IPS-NIHi7 (cell line): ENCODE data around the gene PSMG1.
"Not testable (repeated sequence)": the region's sequence is repeated elsewhere in the genome, so short reads cannot be mapped to it uniquely, and the experiment has no call there.

Source experiments
- DNase-seq: peaks from one replicate; pipeline ENCODE4 v3.0.0; 2012; ENCODE audit warnings: mixed read lengths; ENCODE audit errors: extremely low spot score

PSMG1 gene, protein sequence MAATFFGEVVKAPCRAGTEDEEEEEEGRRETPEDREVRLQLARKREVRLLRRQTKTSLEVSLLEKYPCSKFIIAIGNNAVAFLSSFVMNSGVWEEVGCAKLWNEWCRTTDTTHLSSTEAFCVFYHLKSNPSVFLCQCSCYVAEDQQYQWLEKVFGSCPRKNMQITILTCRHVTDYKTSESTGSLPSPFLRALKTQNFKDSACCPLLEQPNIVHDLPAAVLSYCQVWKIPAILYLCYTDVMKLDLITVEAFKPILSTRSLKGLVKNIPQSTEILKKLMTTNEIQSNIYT

GRCh38 chr21:39183272-39184049, at the start of gene PSMG1:
Gene PSMG1 (minus strand): TSS chr21:39183451. CDS start chr21:39183385, 66 bp downstream.
- DNase-seq, result peak; percentile 93

GRCh38 chr21:39232861-39233291, 49.6 kb upstream of the PSMG1 start:
- no peak for DNase-seq

- no peak for DNase-seq
These were observed 41.7 kb upstream of the PSMG1 start for GRCh38 chr21:39224930-39225329.

DNA sequence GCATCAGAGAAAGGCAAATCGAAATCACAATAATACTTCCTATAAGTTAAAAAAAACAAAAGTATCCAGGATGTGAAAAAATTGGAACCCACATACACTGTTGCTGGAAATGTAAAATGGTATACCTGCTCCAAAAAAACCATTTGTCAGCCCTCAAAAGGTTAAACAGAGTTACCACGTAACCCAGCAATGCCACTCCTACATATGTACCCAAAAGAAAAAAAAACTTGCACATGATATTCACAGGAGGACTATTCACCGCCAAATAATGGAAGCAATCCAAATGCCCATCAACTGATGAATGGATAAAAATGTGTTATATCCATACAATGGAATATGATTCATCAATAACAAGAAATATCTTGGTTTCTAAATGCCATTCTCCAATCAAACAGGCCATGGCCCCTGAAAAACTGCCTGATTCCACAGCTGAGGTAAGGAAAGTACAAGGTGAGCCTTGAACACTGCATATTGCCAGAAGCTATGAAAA, 38.8 kb upstream of the PSMG1 start:
- no peak for DNase-seq

- DNase-seq, result no peak
These were observed 38.2 kb upstream of the PSMG1 start for GRCh38 chr21:39221282-39221996.

DNA sequence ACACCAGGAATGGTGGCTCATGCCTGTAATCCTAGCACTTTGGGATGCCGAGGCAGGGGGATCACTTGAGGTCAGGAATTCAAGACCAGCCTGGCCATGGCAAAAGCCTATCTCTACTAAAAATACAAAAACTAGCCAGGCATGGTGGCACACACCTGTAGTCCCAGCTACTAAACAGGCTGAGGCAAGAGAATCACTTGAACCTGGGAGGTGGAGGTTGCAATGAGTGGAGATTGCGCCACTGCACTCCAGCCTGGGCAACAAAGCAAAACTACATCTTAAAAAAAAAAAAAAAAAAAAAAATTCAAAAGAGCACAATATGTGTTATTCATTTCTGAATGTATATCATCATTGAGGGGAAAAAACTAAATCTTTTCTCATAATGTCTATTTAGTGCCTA, 37.6 kb upstream of the PSMG1 start:
- not testable (repeated sequence) for DNase-seq

GRCh38 chr21:39220150-39220549, 36.9 kb upstream of the PSMG1 start:
- DNase-seq, result no peak

DNA sequence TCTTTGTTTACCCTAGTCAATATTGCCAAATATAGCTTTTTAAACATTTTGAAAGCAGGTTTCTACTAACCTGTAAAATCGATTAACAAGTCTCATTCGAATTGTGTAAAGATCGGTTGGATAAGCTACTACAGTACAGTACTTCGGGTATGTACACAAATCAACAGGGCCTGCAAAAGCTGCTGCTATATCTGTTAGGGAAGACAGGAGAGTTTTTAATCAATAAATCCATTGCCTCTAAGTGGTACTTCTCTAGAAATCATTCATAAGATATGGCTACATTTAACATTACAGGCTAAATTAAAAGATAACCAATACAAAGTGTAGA, 34.8 kb upstream of the PSMG1 start:
- DNase-seq, result no peak

DNA sequence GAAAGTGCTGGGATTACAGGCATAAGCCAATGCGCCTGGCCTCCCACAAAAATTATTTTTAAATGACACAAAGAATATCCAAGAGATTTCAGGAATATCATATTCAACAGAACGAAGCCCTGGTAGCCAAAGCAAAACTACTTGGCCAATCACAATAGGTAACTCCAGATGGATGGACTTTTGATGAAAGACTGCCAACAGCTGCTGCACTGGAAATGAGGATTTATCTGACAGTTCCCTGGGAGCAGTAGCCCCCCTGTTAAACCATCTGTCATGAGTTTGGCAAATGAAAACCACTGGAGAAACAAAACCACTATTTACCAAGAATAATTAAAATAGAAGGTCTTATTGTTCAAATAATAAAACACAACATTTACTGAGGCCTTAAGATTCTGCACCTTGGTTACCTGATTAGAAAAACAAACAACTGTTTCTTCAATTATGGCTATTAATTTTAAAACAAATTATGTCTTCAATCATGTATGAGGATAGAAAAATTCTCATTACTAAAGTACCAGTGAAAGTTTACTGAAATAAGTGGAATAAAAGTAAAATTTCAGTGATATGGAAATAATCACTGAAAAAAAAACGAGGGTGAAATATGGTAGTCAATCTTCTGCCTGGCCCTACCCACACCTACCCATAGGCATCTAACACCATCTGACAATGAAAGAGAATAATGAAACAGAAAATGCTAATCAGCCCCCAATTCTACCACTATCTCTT, 34.3 kb upstream of the PSMG1 start:
- DNase-seq, result no peak

GRCh38 chr21:39216290-39216689, 33.0 kb upstream of the PSMG1 start:
- DNase-seq, result no peak

DNA sequence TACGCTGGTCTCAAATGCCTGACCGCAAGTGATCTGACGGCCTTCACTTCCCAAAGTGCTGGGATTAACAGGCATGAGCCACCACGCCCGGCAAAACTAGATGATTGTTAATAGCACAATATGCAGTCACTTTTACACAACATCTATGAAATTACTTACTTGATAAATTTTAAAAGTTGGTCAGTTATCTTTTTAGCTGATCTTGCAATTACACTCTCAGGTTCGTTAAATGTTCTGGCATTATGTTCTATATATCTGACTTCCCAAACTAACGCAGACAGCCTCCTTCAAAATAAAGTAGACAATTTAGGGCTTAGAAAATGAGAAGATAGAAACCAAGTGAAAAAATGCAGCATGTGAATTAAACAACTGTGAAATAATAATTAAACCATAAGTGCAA, 31.8 kb upstream of the PSMG1 start:
- DNase-seq, result no peak

- DNase-seq, result no peak
These were observed 26.1 kb upstream of the PSMG1 start for GRCh38 chr21:39209334-39209688.

GRCh38 chr21:39208624-39209333, 25.5 kb upstream of the PSMG1 start:
- peak; percentile 12 for DNase-seq

DNA sequence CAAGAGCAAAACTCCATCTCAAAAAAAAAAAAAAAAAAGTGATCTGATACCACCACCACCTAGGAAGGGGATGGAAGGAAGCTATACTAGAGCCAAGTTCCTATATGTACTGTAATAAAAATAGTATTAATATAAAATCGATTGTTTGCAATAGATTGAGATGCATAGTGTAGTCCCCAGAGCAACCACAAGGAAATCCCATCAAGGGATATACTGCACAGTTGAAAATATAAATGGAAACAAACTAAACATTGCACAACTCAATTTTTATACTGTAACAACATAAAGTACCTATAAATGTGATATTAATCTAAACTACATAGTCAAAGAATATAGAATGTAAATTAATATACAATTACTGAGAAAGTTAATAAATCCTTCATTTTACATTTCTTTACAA, 20.9 kb upstream of the PSMG1 start:
- no peak for DNase-seq

DNA sequence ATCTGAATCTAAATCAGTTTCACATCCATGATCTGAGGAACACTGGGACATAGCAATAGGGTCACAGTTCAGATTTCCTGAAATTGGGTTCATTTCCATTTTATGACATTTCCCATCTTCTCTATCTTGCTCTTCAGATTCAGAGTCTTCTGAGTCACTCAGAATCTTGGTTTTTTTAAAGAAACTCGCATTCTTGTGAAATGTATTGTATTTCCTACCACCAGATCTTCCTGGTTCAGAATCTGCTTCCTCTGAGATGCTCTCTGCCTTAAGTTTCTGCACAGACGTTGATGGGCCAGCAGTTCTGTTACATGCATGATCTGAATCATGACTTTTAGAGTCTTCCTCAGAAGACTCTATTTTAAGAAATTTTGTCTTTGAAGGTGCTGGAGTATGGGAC, 15.5 kb upstream of the PSMG1 start:
- DNase-seq, result no peak

- DNase-seq, result no peak
These were observed 14.4 kb upstream of the PSMG1 start for GRCh38 chr21:39197448-39198233.

- DNase-seq, result no peak
These were observed 13.6 kb upstream of the PSMG1 start for GRCh38 chr21:39196838-39197237.

- DNase-seq, result no peak
These were observed 13.1 kb upstream of the PSMG1 start for GRCh38 chr21:39196310-39196709.

GRCh38 chr21:39193380-39193779, 10.1 kb upstream of the PSMG1 start:
- DNase-seq, result no peak

DNA sequence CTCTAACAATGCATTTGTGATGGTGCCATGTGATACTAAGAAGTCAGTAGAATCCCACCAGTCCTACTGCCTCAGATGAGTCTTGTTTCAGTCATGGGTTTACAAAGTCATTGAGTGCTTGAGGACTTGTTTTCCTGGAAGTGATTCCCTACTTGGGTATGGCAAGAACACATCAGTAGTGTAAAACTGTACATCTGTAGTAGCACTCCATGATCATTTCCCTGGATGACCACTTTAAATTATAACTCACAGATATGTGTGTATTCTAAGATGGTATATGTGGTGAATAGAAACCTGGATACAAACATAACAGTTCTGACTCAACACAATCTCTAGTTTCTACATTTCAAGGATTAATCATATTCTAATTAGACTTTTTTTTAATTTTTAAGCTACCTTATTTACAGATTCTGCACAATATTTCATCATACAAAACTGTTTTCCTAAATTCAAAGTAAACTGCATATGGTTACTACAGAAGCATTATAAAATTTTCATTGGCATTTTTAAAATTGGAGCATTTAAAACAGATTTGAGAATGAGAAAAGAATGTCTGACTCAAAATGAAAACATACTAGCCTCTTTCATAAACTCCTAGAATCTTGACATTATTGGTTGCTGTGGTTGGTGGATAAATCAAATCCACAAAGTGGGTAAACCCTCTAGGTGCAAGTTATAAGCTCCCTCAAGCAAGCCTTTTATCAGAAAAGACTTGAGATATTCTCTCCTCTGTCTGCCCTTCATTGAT, 6.8 kb upstream of the PSMG1 start:
- no peak for DNase-seq
